GM12878 (cell line): ENCODE results near the gene SYNGR3. TPM values are rescaled to one million over a fixed set of nuclear protein-coding genes. Genes with fewer than 3 reads are reported as not detected.

ENCODE experiments used
- ATAC-seq: fragments of 200-7000 bp; cut with Tn5 transposase; 3 replicates; pipeline ENCODE4 v1.9.1; 2020; ENCODE audit warnings: mild to moderate bottlenecking, moderate library complexity
- BruUV-seq: library from RNA; stranded (reverse); fragments of 400-500 nt; replicated peaks from 2 replicates; lab custom pipeline; 2021; lab: Mats Ljungman, UMichigan
- CTCF ChIA-PET: fragments of 300-600 bp; sonication (Branson Sonifier 250); formaldehyde crosslinking; extraction: SDS; loops from one replicate; lab custom pipeline; 2021; ENCODE audit warnings: inconsistent platforms; lab: Yijun Ruan, JAX
- POLR2A ChIA-PET: fragments of 350-600 bp; formaldehyde crosslinking; extraction: SDS; loops from one replicate; lab custom pipeline; 2021; ENCODE audit warnings: inconsistent platforms; lab: Charles Lee
- RAD21 ChIA-PET: fragments of 300-600 bp; sonication (Branson Sonifier 250); formaldehyde crosslinking; loops from one replicate; lab custom pipeline; 2023; ENCODE audit warnings: antibody characterized with exemption; ENCODE audit not compliant: unreplicated experiment; lab: Charles Lee
- SMC1A ChIA-PET: fragments of 300-600 bp; sonication (Branson Sonifier 250); formaldehyde crosslinking; loops from one replicate; lab custom pipeline; 2023; ENCODE audit not compliant: unreplicated experiment, uncharacterized antibody; lab: Charles Lee
- DNase-seq: peaks from one replicate; pipeline ENCODE4 v3.0.0-alpha.2; 2011; ENCODE audit warnings: low read depth, low spot score
- FAIRE-seq: peaks from 3 replicates; lab custom pipeline; 2011; peaks lifted over from hg19 to GRCh38; lab: Jason Lieb, UNC
- H2AFZ ChIP-seq: 2 replicates; pipeline ENCODE4 v1.6.0; 2011; ENCODE audit warnings: low read depth, low read length, control low read depth; ENCODE audit not compliant: control insufficient read depth
- H3K27ac ChIP-seq: 2 replicates; pipeline ENCODE4 v1.5.1; 2011; ENCODE audit warnings: control low read depth; ENCODE audit not compliant: control insufficient read depth, insufficient read depth
- H3K27me3 ChIP-seq, 2 experiments: replicated peaks in 1 of 2; 2 replicates each; pipeline versions ENCODE4 v1.6.0 to v1.6.1; 2011; ENCODE audit warnings: low read length in 1 of 2; ENCODE audit not compliant: control insufficient read depth in 2 of 2, insufficient read depth in 2 of 2
- H3K36me3 ChIP-seq, 2 experiments: 2 replicates each; pipeline ENCODE4 v1.5.1; 2011; ENCODE audit warnings: low read length in 1 of 2; ENCODE audit not compliant: control insufficient read depth in 2 of 2, insufficient read depth in 2 of 2
- H3K4me1 ChIP-seq: 2 replicates; pipeline ENCODE4 v1.6.1; 2011; ENCODE audit warnings: mild to moderate bottlenecking, low read length, moderate library complexity, mixed read lengths; ENCODE audit not compliant: control insufficient read depth, insufficient read depth
- H3K4me2 ChIP-seq: 2 replicates; pipeline ENCODE4 v1.6.0; 2011; ENCODE audit warnings: control low read depth; ENCODE audit not compliant: control insufficient read depth, insufficient read depth
- H3K4me3 ChIP-seq: fragments of 200-600 bp; sonication (generic); 2 replicates; pipeline ENCODE4 v1.5.1; 2016
- H3K79me2 ChIP-seq: 2 replicates; pipeline ENCODE4 v1.6.0; 2011; ENCODE audit warnings: low read length; ENCODE audit not compliant: control insufficient read depth, insufficient read depth
- H3K9ac ChIP-seq: 2 replicates; pipeline ENCODE4 v1.8.0; 2011; ENCODE audit warnings: low read length, control low read depth, mixed read lengths; ENCODE audit not compliant: control insufficient read depth, insufficient read depth
- H3K9me3 ChIP-seq: replicated peaks from 3 replicates; pipeline ENCODE4 v1.5.1; 2011; ENCODE audit warnings: mild to moderate bottlenecking, low read length; ENCODE audit not compliant: control insufficient read depth, insufficient read depth
- H4K20me1 ChIP-seq: 2 replicates; pipeline ENCODE4 v1.6.0; 2011; ENCODE audit not compliant: control insufficient read depth, insufficient read depth
- BMI1 ChIP-seq: fragments of 450-650 bp; IDR thresholded peaks from 2 replicates; pipeline ENCODE4 v1.6.1; 2016; ENCODE audit warnings: mild to moderate bottlenecking, moderate library complexity, borderline replicate concordance
- CBFB ChIP-seq: IDR thresholded peaks from 2 replicates; pipeline ENCODE4 v1.6.1; 2016; ENCODE audit warnings: antibody characterized with exemption, low read depth
- JUNB ChIP-seq: IDR thresholded peaks from 2 replicates; pipeline ENCODE4 v1.6.1; 2016; ENCODE audit warnings: antibody characterized with exemption, mild to moderate bottlenecking
- JUND ChIP-seq: IDR thresholded peaks from 2 replicates; pipeline ENCODE4 v1.6.1; 2012; ENCODE audit warnings: low read depth, mild to moderate bottlenecking, low read length, improper control_type of control experiment, moderate library complexity
- NFYB ChIP-seq: IDR thresholded peaks from 2 replicates; pipeline ENCODE4 v1.6.1; 2011; ENCODE audit warnings: low read depth, mild to moderate bottlenecking, low read length, improper control_type of control experiment, moderate library complexity; ENCODE audit not compliant: insufficient read depth
- NR2C2 ChIP-seq: IDR thresholded peaks from 2 replicates; pipeline ENCODE4 v1.6.1; 2011; ENCODE audit warnings: borderline replicate concordance, low read depth; ENCODE audit not compliant: control insufficient read depth, insufficient read length
- SPI1 ChIP-seq: IDR thresholded peaks from 2 replicates; pipeline ENCODE4 v1.6.1; 2011; ENCODE audit warnings: low read depth, mild to moderate bottlenecking, low read length, moderate library complexity, borderline replicate concordance; ENCODE audit not compliant: insufficient read depth
- TBL1XR1 ChIP-seq: IDR thresholded peaks from 2 replicates; pipeline ENCODE4 v1.6.1; 2012; ENCODE audit warnings: low read depth, low read length, improper control_type of control experiment
- TCF7 ChIP-seq: IDR thresholded peaks from 2 replicates; pipeline ENCODE4 v1.6.1; 2014; ENCODE audit warnings: antibody characterized with exemption, borderline replicate concordance
- YY1 ChIP-seq: IDR thresholded peaks from 2 replicates; pipeline ENCODE4 v1.6.1; 2011; ENCODE audit warnings: low read depth, mild to moderate bottlenecking, low read length
- WGBS: methylation state at CpG from one replicate; pipeline ENCODE4 v1.1.6; 2016; ENCODE audit warnings: low lambda C conversion rate; ENCODE audit not compliant: insufficient replicate concordance, insufficient coverage; ENCODE audit errors: missing lambda C conversion rate; 5-methylcytosine and 5-hydroxymethylcytosine counted together
- in situ Hi-C: fragments of 300-500 bp; cut with MboI; formaldehyde crosslinking; loops from 9 replicates; pipeline ENCODE4 v1.14.3; 2018; ENCODE audit warnings: mixed read lengths
- intact Hi-C: fragments of 100-400 bp; cut with micrococcal nuclease; formaldehyde crosslinking; loops from one replicate; pipeline ENCODE4 v1.14.2; 2022; ENCODE audit not compliant: unreplicated experiment
- polyA plus RNA-seq, 11 experiments: library from polyadenylated mRNA; depleted of rRNA in 4 of 11; unstranded in 6 of 11; stranded (reverse) in 5 of 11; fragments of >200 nt; fragmentation: Nextera tagmentation in 4 of 11; fragmentation: Illumina TruSeq in 1 of 11; extraction: Ambion mirVana in 4 of 11; extraction: Trizol in 1 of 11; gene quantifications; 1 replicate in 1 of 11; 2 replicates in 10 of 11; pipeline versions ENCODE4 v1.2.1 to v1.2.3, GENCODE V29; 2011 to 2016; ENCODE audit warnings: inconsistent platforms in 2 of 11, missing spikeins in 2 of 11, low read depth in 1 of 11
- total RNA-seq, 4 experiments: library from RNA; depleted of rRNA in 3 of 4; stranded (reverse); fragments of >200 nt in 3 of 4; fragmentation: Illumina TruSeq in 1 of 4; extraction: Trizol in 1 of 4; gene quantifications; 2 replicates each; pipeline versions ENCODE4 v1.2.1 to v1.2.3, GENCODE V29; 2013 to 2021
- TF ChIP-seq, protein P1 (sequence below): fragments of 450-650 bp; IDR thresholded peaks from 2 replicates; pipeline ENCODE4 v1.6.1; 2016; ENCODE audit warnings: mild to moderate bottlenecking
- TF ChIP-seq, protein P2 (sequence below): fragments of 450-650 bp; IDR thresholded peaks from 2 replicates; pipeline ENCODE4 v1.6.1; 2017; ENCODE audit warnings: low read depth, mild to moderate bottlenecking, moderate library complexity
- TF ChIP-seq, protein P3 (sequence below): fragments of 450-650 bp; IDR thresholded peaks from 2 replicates; pipeline ENCODE4 v1.6.1; 2014; ENCODE audit warnings: mild to moderate bottlenecking
- TF ChIP-seq, protein P4 (sequence below): IDR thresholded peaks from 2 replicates; pipeline ENCODE4 v1.6.1; 2012; ENCODE audit warnings: improper control_type of control experiment, low read depth, low read length; ENCODE audit not compliant: insufficient replicate concordance
- TF ChIP-seq, protein P5 (sequence below): IDR thresholded peaks from 2 replicates; pipeline ENCODE4 v1.6.1; 2012; ENCODE audit warnings: low read depth, low read length, improper control_type of control experiment

Gene SYNGR3
- total and polyA plus RNA-seq, 10 of the 15 experiments (the other 5 are each of a cell fraction or from before 2014, with no cell fraction given): 1.2 to 18.1 (median 6.6) TPM

DNA sequence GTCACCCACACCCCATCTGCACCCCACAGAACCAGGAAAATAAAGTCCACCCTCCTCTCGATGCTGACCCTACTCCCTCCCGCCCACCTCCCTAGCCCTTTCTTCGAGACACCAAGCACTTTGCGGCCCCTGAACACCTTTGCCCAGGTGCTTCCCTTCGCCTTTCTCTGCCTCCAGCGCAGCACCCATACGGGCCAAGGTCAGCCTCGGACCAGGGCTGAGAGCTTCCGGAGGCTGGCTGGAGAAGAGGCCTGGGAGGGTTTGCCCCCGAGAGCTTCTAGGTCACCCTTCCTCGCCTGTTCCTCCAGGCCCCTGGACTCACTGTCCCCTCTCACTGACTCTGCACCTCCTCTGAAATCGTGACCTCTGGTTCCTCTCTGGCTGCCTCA lies 34.3 kb downstream of the SYNGR3 start:
- no peak for TF ChIP-seq YY1
- TF ChIP-seq, protein P1, sequence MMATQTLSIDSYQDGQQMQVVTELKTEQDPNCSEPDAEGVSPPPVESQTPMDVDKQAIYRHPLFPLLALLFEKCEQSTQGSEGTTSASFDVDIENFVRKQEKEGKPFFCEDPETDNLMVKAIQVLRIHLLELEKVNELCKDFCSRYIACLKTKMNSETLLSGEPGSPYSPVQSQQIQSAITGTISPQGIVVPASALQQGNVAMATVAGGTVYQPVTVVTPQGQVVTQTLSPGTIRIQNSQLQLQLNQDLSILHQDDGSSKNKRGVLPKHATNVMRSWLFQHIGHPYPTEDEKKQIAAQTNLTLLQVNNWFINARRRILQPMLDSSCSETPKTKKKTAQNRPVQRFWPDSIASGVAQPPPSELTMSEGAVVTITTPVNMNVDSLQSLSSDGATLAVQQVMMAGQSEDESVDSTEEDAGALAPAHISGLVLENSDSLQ: no peak
- TF ChIP-seq JUNB: no peak
- TF ChIP-seq BMI1: no peak
- no peak for TF ChIP-seq CBFB
- no peak for TF ChIP-seq TBL1XR1
- TF ChIP-seq, protein P2, sequence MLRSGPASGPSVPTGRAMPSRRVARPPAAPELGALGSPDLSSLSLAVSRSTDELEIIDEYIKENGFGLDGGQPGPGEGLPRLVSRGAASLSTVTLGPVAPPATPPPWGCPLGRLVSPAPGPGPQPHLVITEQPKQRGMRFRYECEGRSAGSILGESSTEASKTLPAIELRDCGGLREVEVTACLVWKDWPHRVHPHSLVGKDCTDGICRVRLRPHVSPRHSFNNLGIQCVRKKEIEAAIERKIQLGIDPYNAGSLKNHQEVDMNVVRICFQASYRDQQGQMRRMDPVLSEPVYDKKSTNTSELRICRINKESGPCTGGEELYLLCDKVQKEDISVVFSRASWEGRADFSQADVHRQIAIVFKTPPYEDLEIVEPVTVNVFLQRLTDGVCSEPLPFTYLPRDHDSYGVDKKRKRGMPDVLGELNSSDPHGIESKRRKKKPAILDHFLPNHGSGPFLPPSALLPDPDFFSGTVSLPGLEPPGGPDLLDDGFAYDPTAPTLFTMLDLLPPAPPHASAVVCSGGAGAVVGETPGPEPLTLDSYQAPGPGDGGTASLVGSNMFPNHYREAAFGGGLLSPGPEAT: no peak
- TF ChIP-seq, protein P3, sequence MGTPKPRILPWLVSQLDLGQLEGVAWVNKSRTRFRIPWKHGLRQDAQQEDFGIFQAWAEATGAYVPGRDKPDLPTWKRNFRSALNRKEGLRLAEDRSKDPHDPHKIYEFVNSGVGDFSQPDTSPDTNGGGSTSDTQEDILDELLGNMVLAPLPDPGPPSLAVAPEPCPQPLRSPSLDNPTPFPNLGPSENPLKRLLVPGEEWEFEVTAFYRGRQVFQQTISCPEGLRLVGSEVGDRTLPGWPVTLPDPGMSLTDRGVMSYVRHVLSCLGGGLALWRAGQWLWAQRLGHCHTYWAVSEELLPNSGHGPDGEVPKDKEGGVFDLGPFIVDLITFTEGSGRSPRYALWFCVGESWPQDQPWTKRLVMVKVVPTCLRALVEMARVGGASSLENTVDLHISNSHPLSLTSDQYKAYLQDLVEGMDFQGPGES: no peak
- no peak for TF ChIP-seq JUND
- no peak for TF ChIP-seq NR2C2
- TF ChIP-seq, protein P4, sequence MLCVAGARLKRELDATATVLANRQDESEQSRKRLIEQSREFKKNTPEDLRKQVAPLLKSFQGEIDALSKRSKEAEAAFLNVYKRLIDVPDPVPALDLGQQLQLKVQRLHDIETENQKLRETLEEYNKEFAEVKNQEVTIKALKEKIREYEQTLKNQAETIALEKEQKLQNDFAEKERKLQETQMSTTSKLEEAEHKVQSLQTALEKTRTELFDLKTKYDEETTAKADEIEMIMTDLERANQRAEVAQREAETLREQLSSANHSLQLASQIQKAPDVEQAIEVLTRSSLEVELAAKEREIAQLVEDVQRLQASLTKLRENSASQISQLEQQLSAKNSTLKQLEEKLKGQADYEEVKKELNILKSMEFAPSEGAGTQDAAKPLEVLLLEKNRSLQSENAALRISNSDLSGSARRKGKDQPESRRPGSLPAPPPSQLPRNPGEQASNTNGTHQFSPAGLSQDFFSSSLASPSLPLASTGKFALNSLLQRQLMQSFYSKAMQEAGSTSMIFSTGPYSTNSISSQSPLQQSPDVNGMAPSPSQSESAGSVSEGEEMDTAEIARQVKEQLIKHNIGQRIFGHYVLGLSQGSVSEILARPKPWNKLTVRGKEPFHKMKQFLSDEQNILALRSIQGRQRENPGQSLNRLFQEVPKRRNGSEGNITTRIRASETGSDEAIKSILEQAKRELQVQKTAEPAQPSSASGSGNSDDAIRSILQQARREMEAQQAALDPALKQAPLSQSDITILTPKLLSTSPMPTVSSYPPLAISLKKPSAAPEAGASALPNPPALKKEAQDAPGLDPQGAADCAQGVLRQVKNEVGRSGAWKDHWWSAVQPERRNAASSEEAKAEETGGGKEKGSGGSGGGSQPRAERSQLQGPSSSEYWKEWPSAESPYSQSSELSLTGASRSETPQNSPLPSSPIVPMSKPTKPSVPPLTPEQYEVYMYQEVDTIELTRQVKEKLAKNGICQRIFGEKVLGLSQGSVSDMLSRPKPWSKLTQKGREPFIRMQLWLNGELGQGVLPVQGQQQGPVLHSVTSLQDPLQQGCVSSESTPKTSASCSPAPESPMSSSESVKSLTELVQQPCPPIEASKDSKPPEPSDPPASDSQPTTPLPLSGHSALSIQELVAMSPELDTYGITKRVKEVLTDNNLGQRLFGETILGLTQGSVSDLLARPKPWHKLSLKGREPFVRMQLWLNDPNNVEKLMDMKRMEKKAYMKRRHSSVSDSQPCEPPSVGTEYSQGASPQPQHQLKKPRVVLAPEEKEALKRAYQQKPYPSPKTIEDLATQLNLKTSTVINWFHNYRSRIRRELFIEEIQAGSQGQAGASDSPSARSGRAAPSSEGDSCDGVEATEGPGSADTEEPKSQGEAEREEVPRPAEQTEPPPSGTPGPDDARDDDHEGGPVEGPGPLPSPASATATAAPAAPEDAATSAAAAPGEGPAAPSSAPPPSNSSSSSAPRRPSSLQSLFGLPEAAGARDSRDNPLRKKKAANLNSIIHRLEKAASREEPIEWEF: no peak
- TF ChIP-seq, protein P5, sequence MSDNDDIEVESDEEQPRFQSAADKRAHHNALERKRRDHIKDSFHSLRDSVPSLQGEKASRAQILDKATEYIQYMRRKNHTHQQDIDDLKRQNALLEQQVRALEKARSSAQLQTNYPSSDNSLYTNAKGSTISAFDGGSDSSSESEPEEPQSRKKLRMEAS: no peak
- no peak for TF ChIP-seq NFYB
- TF ChIP-seq SPI1: no peak
- no peak for TF ChIP-seq TCF7
- H3K27me3 ChIP-seq: peaks cover 17% of the 10 kb centered on the region in 2 experiments
- intact Hi-C loops: no loop called here
- ChIA-PET CTCF (interaction anchor here (1.0 to 4.4 kb wide), 4 partner anchors 112 to 129 kb away, joined by 3 to 79 read pairs (median 6); partner anchors contain the start of gene PKD1), POLR2A (interaction anchor here (0.9 to 1.5 kb wide), 2 partner anchors 117 to 131 kb away, joined by 3 to 4 read pairs; partner anchors contain the start of gene TRAF7), SMC1A (interaction anchor here (0.9 to 1.2 kb wide), 2 partner anchors 116 to 125 kb away, joined by 3 to 5 read pairs; no protein-coding TSS in a partner anchor), RAD21 (interaction anchor here (1.0 to 1.9 kb wide), 2 partner anchors 23 to 117 kb away, joined by 3 to 5 read pairs; partner anchors contain the start of genes NTHL1 and TSC2)
- BruUV-seq: no TSS peak
- no peak overlapping the region for H3K27ac ChIP-seq
- H2AFZ ChIP-seq: no peak overlapping the region
- ATAC-seq (no peak), FAIRE-seq (no peak), DNase-seq (no peak)
- peaks cover 7% of the 10 kb centered on the region for H3K4me1 ChIP-seq
- peaks cover 5% of the 10 kb centered on the region; the same call in 1 of the 2 replicates for H4K20me1 ChIP-seq
- H3K36me3 ChIP-seq: no peaks in the 10 kb centered on the region
- in situ Hi-C loops: loop anchor here (5.0 kb wide), 1 partner anchor 118 kb away; no protein-coding TSS in a partner anchor
- no peaks in the 10 kb centered on the region for H3K9me3 ChIP-seq
- WGBS: 78% methylated on average over 12 of the region's 12 CpGs
- H3K4me2 ChIP-seq: no peak overlapping the region
- H3K4me3 ChIP-seq: no peak overlapping the region
- no peak overlapping the region for H3K9ac ChIP-seq
- H3K79me2 ChIP-seq: no peaks in the 10 kb centered on the region
